Left ventricle myocardium inferior (tissue), 1 donor: ENCODE results near the gene LRRIQ3. TPM values are rescaled to one million over a fixed set of nuclear protein-coding genes. Genes with fewer than 3 reads are reported as not detected.

Experiments
- DNase-seq: peaks from one replicate; pipeline ENCODE4 v3.0.0-alpha.2; 2020
- H3K27ac ChIP-seq: fragments of 200-600 bp; replicated peaks from 2 replicates; pipeline ENCODE4 v1.8.0; 2021
- H3K27me3 ChIP-seq: fragments of 200-600 bp; 2 replicates; pipeline ENCODE4 v1.8.0; 2021; ENCODE audit warnings: low read depth
- H3K36me3 ChIP-seq: fragments of 200-600 bp; 2 replicates; pipeline ENCODE4 v1.8.0; 2021
- H3K4me1 ChIP-seq: fragments of 200-600 bp; 2 replicates; pipeline ENCODE4 v1.8.0; 2021
- H3K4me3 ChIP-seq: fragments of 200-600 bp; 2 replicates; pipeline ENCODE4 v1.8.0; 2021; ENCODE audit warnings: mild to moderate bottlenecking, moderate library complexity
- H3K9me3 ChIP-seq: fragments of 200-600 bp; replicated peaks from 2 replicates; pipeline ENCODE4 v1.8.0; 2021
- intact Hi-C: fragments of 100-400 bp; cut with micrococcal nuclease; formaldehyde crosslinking; loops from one replicate; pipeline ENCODE4 v1.11.0; 2022
- long read RNA-seq: library from polyadenylated mRNA; unstranded; transcript quantifications from one replicate; pipeline ENCODE4 v2.0.0, GENCODE V29; 2021
- total RNA-seq: library from RNA; stranded (reverse); fragmentation: NEBNext Ultra II Directional; extraction: Animal tissue kit (Norgen Biotek cat#: 25700); gene quantifications from one replicate; pipeline ENCODE4 v1.2.1, GENCODE V29; 2021
- TF ChIP-seq, protein P1 (sequence below): fragments of 200-600 bp; IDR thresholded peaks from 2 replicates; pipeline ENCODE4 v1.8.0; 2021; ENCODE audit warnings: antibody characterized with exemption, mild to moderate bottlenecking, borderline replicate concordance
- donor health status: DM: no; HTN: yes; CAD: no; lungs with severe emphysema.

The LRRIQ3 gene, protein sequence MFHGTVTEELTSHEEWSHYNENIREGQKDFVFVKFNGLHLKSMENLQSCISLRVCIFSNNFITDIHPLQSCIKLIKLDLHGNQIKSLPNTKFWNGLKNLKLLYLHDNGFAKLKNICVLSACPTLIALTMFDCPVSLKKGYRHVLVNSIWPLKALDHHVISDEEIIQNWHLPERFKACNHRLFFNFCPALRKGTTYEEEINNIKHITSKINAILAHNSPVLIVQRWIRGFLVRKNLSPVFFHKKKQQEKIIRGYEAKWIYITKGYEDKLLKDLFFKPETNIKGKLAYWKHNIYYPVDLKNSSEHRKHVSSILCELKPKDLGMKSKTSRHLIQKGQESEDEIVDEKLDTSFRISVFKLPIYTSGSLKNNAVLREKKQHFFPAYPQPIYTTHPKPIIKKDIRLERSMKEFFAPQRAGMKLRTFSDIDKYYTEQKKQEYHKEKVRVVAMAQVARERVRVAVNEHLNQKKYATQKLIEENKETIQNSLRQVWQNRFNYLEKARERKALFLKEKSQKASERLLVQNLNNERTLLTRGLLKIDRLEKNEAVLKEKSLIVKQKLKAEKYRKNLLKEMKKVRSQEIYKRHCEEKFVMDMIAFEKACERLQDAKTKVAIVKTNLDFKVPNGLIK
- 0.44 TPM for total RNA-seq
- long read RNA-seq, result 0 reads

DNA sequence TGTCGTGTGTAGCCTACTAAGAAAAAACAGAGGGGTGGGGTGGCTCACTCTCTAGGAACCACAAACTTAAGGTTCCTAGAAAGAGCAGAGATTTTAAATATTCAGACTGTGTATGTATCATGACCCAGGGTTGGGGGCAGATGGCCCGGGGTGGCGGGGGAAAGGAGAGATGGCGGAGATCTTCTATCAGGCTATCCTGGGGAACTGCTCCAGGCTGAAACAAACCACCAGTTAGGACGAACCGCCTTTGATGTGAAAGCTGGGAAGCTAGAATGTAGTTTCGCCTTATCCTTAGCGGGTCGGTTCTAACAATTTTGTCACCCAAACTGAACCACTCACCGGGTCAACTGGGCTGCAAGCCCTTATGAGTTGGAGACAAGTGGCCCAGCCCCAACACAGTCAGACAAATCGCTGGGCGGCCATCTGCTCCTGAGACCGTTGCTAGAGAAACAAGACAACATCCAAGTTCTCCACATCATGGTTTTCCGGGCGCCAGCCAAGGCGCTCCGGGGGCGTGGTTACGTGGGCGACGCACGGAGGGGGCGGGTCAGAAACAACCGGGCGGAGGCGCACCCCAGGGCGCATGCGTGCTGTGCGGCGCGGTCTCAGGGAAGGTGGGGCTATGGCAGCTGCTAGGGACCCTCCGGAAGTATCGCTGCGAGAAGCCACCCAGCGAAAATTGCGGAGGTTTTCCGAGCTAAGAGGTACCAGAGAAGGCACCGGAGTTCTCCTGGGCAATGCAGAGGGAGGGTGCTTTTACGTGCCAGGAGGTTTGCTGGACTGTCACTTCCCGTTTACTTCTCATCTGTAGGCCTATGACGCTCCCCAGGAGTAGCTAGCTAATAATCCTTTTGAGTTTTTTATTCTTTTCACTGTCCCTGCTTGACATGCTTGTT, at the start of gene LRRIQ3, which contains the start of gene FPGT:
LRRIQ3 (minus strand) TSS at position 520 of the 896 bp plus-strand sequence. CDS start 14,492 bp downstream, outside the sequence.
FPGT (plus strand) TSS at position 586 of the 896 bp plus-strand sequence; CDS start at position 623, 37 bp downstream.
- TF ChIP-seq, protein P1, sequence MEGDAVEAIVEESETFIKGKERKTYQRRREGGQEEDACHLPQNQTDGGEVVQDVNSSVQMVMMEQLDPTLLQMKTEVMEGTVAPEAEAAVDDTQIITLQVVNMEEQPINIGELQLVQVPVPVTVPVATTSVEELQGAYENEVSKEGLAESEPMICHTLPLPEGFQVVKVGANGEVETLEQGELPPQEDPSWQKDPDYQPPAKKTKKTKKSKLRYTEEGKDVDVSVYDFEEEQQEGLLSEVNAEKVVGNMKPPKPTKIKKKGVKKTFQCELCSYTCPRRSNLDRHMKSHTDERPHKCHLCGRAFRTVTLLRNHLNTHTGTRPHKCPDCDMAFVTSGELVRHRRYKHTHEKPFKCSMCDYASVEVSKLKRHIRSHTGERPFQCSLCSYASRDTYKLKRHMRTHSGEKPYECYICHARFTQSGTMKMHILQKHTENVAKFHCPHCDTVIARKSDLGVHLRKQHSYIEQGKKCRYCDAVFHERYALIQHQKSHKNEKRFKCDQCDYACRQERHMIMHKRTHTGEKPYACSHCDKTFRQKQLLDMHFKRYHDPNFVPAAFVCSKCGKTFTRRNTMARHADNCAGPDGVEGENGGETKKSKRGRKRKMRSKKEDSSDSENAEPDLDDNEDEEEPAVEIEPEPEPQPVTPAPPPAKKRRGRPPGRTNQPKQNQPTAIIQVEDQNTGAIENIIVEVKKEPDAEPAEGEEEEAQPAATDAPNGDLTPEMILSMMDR, result no peak
- DNase-seq, result peak; percentile 96
- Histone ChIP-seq H3K9me3 (no peaks in the 10 kb centered on the region), H3K27me3 (no peaks in the 10 kb centered on the region), H3K4me3 (peak within 1 kb of the TSS; percentile 73), H3K27ac (peak within 1 kb of the TSS; percentile 84), H3K36me3 (peaks cover 31% of the 10 kb centered on the region), H3K4me1 (peaks cover 15% of the 10 kb centered on the region)
- intact Hi-C loops, result no loop called here

- Histone ChIP-seq H3K27me3 (no peaks in the 10 kb centered on the region), H3K9me3 (peaks cover 17% of the 10 kb centered on the region), H3K4me1 (peaks cover 43% of the 10 kb centered on the region), H3K36me3 (peaks cover 33% of the 10 kb centered on the region), H3K4me3 (no peak overlapping the region), H3K27ac (peak overlapping the region; percentile 78)
- intact Hi-C loops, result no loop called here
- no peak for DNase-seq
- TF ChIP-seq, protein P1, result no peak
These were observed 48.3 kb upstream of the LRRIQ3 start for GRCh38 chr1:74246315-74246714.

GRCh38 chr1:74245168-74245772, 47.3 kb upstream of the LRRIQ3 start:
- Histone ChIP-seq H3K4me1 (peaks cover 43% of the 10 kb centered on the region), H3K36me3 (peaks cover 29% of the 10 kb centered on the region), H3K4me3 (peak overlapping the region; percentile 22), H3K27ac (peak overlapping the region; percentile 78), H3K27me3 (no peaks in the 10 kb centered on the region), H3K9me3 (peaks cover 24% of the 10 kb centered on the region)
- DNase-seq, result no peak
- TF ChIP-seq, protein P1, result no peak
- intact Hi-C loops, result no loop called here

DNA sequence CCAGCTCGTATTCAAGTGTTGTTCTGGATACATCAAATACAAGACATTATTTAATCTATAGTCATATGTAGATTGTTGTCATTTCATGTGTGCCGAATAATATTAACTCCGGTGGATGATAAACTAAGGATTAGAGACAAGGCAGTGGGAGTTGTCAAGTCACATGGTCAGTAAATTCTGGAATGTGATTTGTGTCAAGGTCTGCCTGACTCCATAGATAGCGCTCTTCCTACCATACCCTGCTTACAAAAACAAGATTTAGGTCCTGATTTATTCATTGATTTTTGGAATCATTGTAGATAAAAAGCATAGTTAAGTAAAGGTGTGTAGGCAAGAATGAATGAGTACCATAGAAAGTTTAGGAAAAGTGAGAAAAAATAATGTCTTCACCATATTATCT, 39.8 kb upstream of the LRRIQ3 start:
- TF ChIP-seq, protein P1, result no peak
- intact Hi-C loops, result no loop called here
- Histone ChIP-seq H3K4me1 (peaks cover 11% of the 10 kb centered on the region), H3K4me3 (peak overlapping the region; percentile 63), H3K27me3 (no peaks in the 10 kb centered on the region), H3K36me3 (peaks cover 19% of the 10 kb centered on the region), H3K9me3 (peaks cover 7% of the 10 kb centered on the region), H3K27ac (peak overlapping the region; percentile 79)
- no peak for DNase-seq
